ENCODE data around the gene DVL1. TPM values are rescaled to one million over a fixed set of nuclear protein-coding genes. Genes with fewer than 3 reads are reported as not detected.

Gene DVL1
- total and polyA plus RNA-seq, 9 of the 15 experiments (the other 6 are each of a cell fraction or from before 2014, with no cell fraction given) = 0.62 to 135 (median 24.3) TPM

DNA sequence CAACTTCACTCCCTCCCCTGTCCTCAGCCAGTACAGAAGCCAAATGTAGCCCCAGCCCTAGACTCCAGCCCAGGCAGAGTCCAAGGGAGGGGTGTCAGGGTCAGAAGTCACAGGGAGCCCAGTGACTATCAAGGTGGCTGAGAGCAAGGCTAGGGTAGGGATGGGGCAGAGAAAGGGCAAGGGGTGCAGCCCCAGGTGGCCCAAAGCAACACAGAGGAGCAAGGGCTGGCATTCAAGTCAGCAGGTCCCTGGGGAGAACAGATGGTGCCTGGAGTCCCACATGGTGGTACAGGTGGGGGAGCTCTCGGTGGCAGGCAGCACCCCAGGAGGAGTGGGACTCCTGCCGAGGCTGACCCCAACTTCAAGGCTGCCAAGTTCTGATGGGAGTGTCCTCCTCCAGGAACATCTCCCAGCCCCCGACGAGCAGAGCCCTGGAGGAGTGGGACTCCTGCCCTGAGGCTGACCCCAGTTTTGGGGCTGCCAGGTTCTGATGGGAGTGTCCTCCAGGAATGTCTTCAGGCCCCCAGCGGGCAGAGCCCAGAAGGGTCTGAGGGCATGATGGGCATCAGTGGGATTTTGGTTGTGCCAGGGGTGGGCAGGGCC is 3.7 kb upstream of the DVL1 start:
- FAIRE-seq = no peak
- H3K27me3 ChIP-seq (ENCODE audit: control insufficient read depth in 2 of 2, insufficient read depth in 2 of 2, low read length in 2 of 2) = no peaks in the 10 kb centered on the region
- peaks cover 3% of the 10 kb centered on the region; the same call in 1 of the 2 replicates for H4K20me1 ChIP-seq (replicated peaks; ENCODE audit: control insufficient read depth, insufficient read depth, low read length)
- DNase-seq (ENCODE audit: extremely low read depth in 1 of 4, low spot score in 3 of 4) = no peak
- WGBS (ENCODE audit: insufficient coverage, low coverage, missing lambda C conversion rate) = 33% methylated on average over 5 of the region's 5 CpGs
- no TSS peak for BruUV-seq (replicated peaks)
- in situ Hi-C loops (cut with MboI) (no loop called here), intact Hi-C loops (cut with micrococcal nuclease) (no loop called here)
- ChIA-PET POLR2A (interaction anchor here (0.6 to 1.3 kb wide), 5 partner anchors 16 to 49 kb away, joined by 3 to 5 read pairs (median 4); no protein-coding TSS in a partner anchor), CTCF (ENCODE audit: low intra/inter-chr PET ratio) (no interaction called here)
- H3K27ac ChIP-seq (ENCODE audit: extremely low read depth, low read depth, low read length) = no peak overlapping the region
- H3K36me3 ChIP-seq (ENCODE audit: control insufficient read depth, insufficient read depth, low read length) = no peaks in the 10 kb centered on the region
- peaks cover 9 to 76% of the 10 kb centered on the region in 2 experiments; a peak in 4 of 5 replicates for H3K4me1 ChIP-seq (replicated peaks in 1 of 2; ENCODE audit: control insufficient read depth in 2 of 2, insufficient read depth in 2 of 2, low read length in 2 of 2)
- no peak for TF ChIP-seq TFAM (CRISPR knock-in tag; conservative IDR thresholded peaks at IDR 0.05)
- TF ChIP-seq POLR2A (conservative IDR thresholded peaks at IDR 0.05) = 0 out of 2 replicates have a peak, but pooled peaks have one; percentile 18
- TF ChIP-seq, protein P1, sequence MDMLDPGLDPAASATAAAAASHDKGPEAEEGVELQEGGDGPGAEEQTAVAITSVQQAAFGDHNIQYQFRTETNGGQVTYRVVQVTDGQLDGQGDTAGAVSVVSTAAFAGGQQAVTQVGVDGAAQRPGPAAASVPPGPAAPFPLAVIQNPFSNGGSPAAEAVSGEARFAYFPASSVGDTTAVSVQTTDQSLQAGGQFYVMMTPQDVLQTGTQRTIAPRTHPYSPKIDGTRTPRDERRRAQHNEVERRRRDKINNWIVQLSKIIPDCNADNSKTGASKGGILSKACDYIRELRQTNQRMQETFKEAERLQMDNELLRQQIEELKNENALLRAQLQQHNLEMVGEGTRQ (CRISPR knock-in tag; IDR thresholded peaks at IDR 0.05) = no peak
- TF ChIP-seq POLR2AphosphoS2 (IDR thresholded peaks at IDR 0.05; ENCODE audit: low read length) = peak; percentile 73; the same call in 1 of the 2 replicates
- TF ChIP-seq KDM5B (IDR thresholded peaks at IDR 0.05; ENCODE audit: insufficient replicate concordance, low read depth, low read length) = peak; percentile 9
- H3K79me2 ChIP-seq (ENCODE audit: control insufficient read depth, insufficient read depth, low read length) = peaks cover 23% of the 10 kb centered on the region
- H3K4me3 ChIP-seq = no peak overlapping the region
- no peak overlapping the region for H3K4me2 ChIP-seq (ENCODE audit: insufficient read depth, low read length)
- no peak overlapping the region for H2AFZ ChIP-seq (ENCODE audit: low read depth, low read length)
- peak overlapping the region in 1 of 2 experiments; percentile 69; a peak in 2 of 4 replicates for H3K9ac ChIP-seq (ENCODE audit: insufficient read depth in 1 of 2, low read depth in 2 of 2, low read length in 2 of 2)
- H3K9me1 ChIP-seq (ENCODE audit: control insufficient read depth, insufficient read depth, low read length) = no peaks in the 10 kb centered on the region
- no peak for ATAC-seq
- no peaks in the 10 kb centered on the region for H3K9me3 ChIP-seq (replicated peaks; ENCODE audit: control insufficient read depth, insufficient read depth, low read depth, low read length)
